IMR-90 (cell line): ENCODE data around the gene TACC2. TPM values are rescaled to one million over a fixed set of nuclear protein-coding genes. Genes with fewer than 3 reads are reported as not detected.

ENCODE experiments used
- ATAC-seq: fragments of 200-7000 bp; cut with Tn5 transposase; 2 replicates; pipeline ENCODE4 v1.9.1; 2020; ENCODE audit warnings: low read depth, mild to moderate bottlenecking, moderate library complexity
- BruUV-seq: library from RNA; stranded (reverse); fragments of 400-500 nt; replicated peaks from 2 replicates; lab custom pipeline; 2021; lab: Mats Ljungman, UMichigan
- CTCF ChIA-PET: fragments of 300-600 bp; formaldehyde crosslinking; extraction: SDS; loops from one replicate; lab custom pipeline; 2021; ENCODE audit warnings: antibody characterized with exemption; lab: Yijun Ruan, JAX
- POLR2A ChIA-PET: fragments of 300-600 bp; sonication (Branson Sonifier 250); formaldehyde crosslinking; loops from one replicate; lab custom pipeline; 2022; ENCODE audit warnings: antibody characterized with exemption; ENCODE audit not compliant: unreplicated experiment; lab: Charles Lee
- DNase-seq: peaks from one replicate; pipeline ENCODE4 v3.0.0; 2013
- H2AFZ ChIP-seq: replicated peaks from 2 replicates; pipeline ENCODE3; 2013; ENCODE audit warnings: low read length, mild to moderate bottlenecking; ENCODE audit not compliant: poor library complexity
- H2AK5ac ChIP-seq: 2 replicates; pipeline ENCODE4 v1.6.1; 2013; ENCODE audit warnings: low read depth, low read length, inconsistent platforms
- H2AK9ac ChIP-seq: replicated peaks from 2 replicates; pipeline ENCODE3; 2013; ENCODE audit warnings: mild to moderate bottlenecking, low read depth, low read length, moderate library complexity; ENCODE audit not compliant: poor library complexity
- H2BK120ac ChIP-seq: 2 replicates; pipeline ENCODE4 v1.6.1; 2013; ENCODE audit warnings: low read depth, low read length, inconsistent platforms
- H2BK15ac ChIP-seq: 3 replicates; pipeline ENCODE4 v1.6.1; 2013; ENCODE audit warnings: low read depth, low read length, inconsistent platforms
- H2BK20ac ChIP-seq: 2 replicates; pipeline ENCODE4 v1.6.1; 2013; ENCODE audit warnings: low read depth, mild to moderate bottlenecking, inconsistent platforms, low read length, moderate library complexity
- H2BK5ac ChIP-seq: 2 replicates; pipeline ENCODE4 v1.6.1; 2013; ENCODE audit warnings: mild to moderate bottlenecking, low read depth, low read length, inconsistent platforms; ENCODE audit not compliant: poor library complexity, severe bottlenecking
- H3K14ac ChIP-seq: replicated peaks from 2 replicates; pipeline ENCODE4 v1.6.1; 2013; ENCODE audit warnings: low read depth, low read length, inconsistent platforms
- H3K18ac ChIP-seq: 2 replicates; pipeline ENCODE4 v1.6.1; 2013; ENCODE audit warnings: low read depth, low read length, control low read depth
- H3K23ac ChIP-seq: 2 replicates; pipeline ENCODE4 v1.6.1; 2013; ENCODE audit warnings: low read depth, low read length, inconsistent platforms
- H3K27ac ChIP-seq: 2 replicates; pipeline ENCODE4 v1.5.1; 2013; ENCODE audit warnings: mild to moderate bottlenecking, control low read depth, low read length; ENCODE audit not compliant: insufficient read depth
- H3K27me3 ChIP-seq: 2 replicates; pipeline ENCODE4 v1.6.1; 2013; ENCODE audit warnings: low read length; ENCODE audit not compliant: control insufficient read depth, insufficient read depth
- H3K36me3 ChIP-seq: 2 replicates; pipeline ENCODE4 v1.6.1; 2013; ENCODE audit warnings: low read length, mixed read lengths; ENCODE audit not compliant: control insufficient read depth, insufficient read depth
- H3K4ac ChIP-seq: 2 replicates; pipeline ENCODE4 v1.6.1; 2013; ENCODE audit warnings: low read depth, low read length, inconsistent platforms
- H3K4me1 ChIP-seq: 2 replicates; pipeline ENCODE4 v1.6.1; 2013; ENCODE audit warnings: low read length, mixed read lengths; ENCODE audit not compliant: control insufficient read depth, insufficient read depth
- H3K4me2 ChIP-seq: 2 replicates; pipeline ENCODE4 v1.6.1; 2013; ENCODE audit warnings: low read depth, mild to moderate bottlenecking, control low read depth, low read length, moderate library complexity
- H3K4me3 ChIP-seq: 2 replicates; pipeline ENCODE4 v1.5.1; 2013; ENCODE audit warnings: low read depth, mild to moderate bottlenecking, control low read depth, low read length, moderate library complexity; ENCODE audit not compliant: insufficient read depth
- H3K56ac ChIP-seq: 2 replicates; pipeline ENCODE4 v1.6.1; 2013; ENCODE audit warnings: low read length, inconsistent platforms; ENCODE audit not compliant: insufficient read depth; ENCODE audit errors: extremely low read depth
- H3K79me1 ChIP-seq, 2 experiments: 2 replicates each; pipeline ENCODE4 v1.6.1; 2013; ENCODE audit warnings: low read length in 2 of 2, inconsistent platforms in 1 of 2, low read depth in 1 of 2
- H3K9ac ChIP-seq: 2 replicates; pipeline ENCODE4 v1.6.1; 2013; ENCODE audit warnings: low read depth, low read length, control low read depth
- H3K9me1 ChIP-seq: 2 replicates; pipeline ENCODE4 v1.6.1; 2013; ENCODE audit warnings: low read length, inconsistent platforms; ENCODE audit not compliant: insufficient read depth
- H3K9me3 ChIP-seq: 2 replicates; pipeline ENCODE4 v1.6.1; 2013; ENCODE audit warnings: low read length; ENCODE audit not compliant: control insufficient read depth, insufficient read depth
- H4K20me1 ChIP-seq: 2 replicates; pipeline ENCODE4 v1.6.1; 2013; ENCODE audit warnings: low read length, inconsistent platforms; ENCODE audit not compliant: insufficient read depth
- H4K5ac ChIP-seq: 2 replicates; pipeline ENCODE4 v1.6.1; 2013; ENCODE audit warnings: mild to moderate bottlenecking, low read depth, low read length, control low read depth
- H4K8ac ChIP-seq, 2 experiments: 2 replicates each; pipeline ENCODE4 v1.6.1; 2013; ENCODE audit warnings: low read depth in 2 of 2, low read length in 2 of 2, control low read depth in 1 of 2, inconsistent platforms in 1 of 2
- H4K91ac ChIP-seq: 2 replicates; pipeline ENCODE4 v1.6.1; 2013; ENCODE audit warnings: low read depth, low read length, inconsistent platforms; ENCODE audit not compliant: insufficient read depth
- BHLHE40 ChIP-seq: fragments of 150-350 bp; IDR thresholded peaks from 2 replicates; pipeline ENCODE4 v1.6.1; 2016; ENCODE audit warnings: mild to moderate bottlenecking, low read depth, low read length
- CHD1 ChIP-seq: IDR thresholded peaks from 2 replicates; pipeline ENCODE4 v1.6.1; 2012; ENCODE audit warnings: low read depth, low read length, improper control_type of control experiment
- WGBS, 2 experiments: methylation state at CpG; one replicate each; pipeline versions ENCODE4 v1.1.5 to v1.1.7; 2013; ENCODE audit warnings: missing lambda C conversion rate in 2 of 2; ENCODE audit not compliant: insufficient read length in 1 of 2; ENCODE audit errors: extremely low coverage in 2 of 2; 5-methylcytosine and 5-hydroxymethylcytosine counted together
- dilution Hi-C: fragments of 300-500 bp; cut with HindIII; formaldehyde crosslinking; loops from one replicate; pipeline ENCODE4 v1.14.3; 2018; ENCODE audit warnings: low sequenced_read_pairs; ENCODE audit not compliant: unreplicated experiment
- in situ Hi-C: fragments of 300-500 bp; cut with MboI; formaldehyde crosslinking; loops from 3 replicates; pipeline ENCODE4 v1.14.3; 2019; ENCODE audit warnings: low sequenced_read_pairs, inconsistent platforms, mixed read lengths
- intact Hi-C: fragments of 100-400 bp; cut with micrococcal nuclease; formaldehyde crosslinking; loops from 2 replicates; pipeline ENCODE4 v1.10.0; 2022
- polyA plus RNA-seq, 3 experiments: library from polyadenylated mRNA; depleted of rRNA; stranded (reverse); fragments of >200 nt; gene quantifications; 2 replicates each; pipeline ENCODE4 v1.2.3, GENCODE V29; 2012; ENCODE audit warnings: low replicate concordance in 1 of 3
- total RNA-seq: library from RNA; depleted of rRNA; stranded (reverse); fragments of >200 nt; gene quantifications from 2 replicates; pipeline ENCODE4 v1.2.3, GENCODE V29; 2012

TACC2 gene
- total and polyA plus RNA-seq, 2 of the 4 experiments (the other 2 are of a cell fraction), result 2.9 to 15.4 TPM

GRCh38 chr10:122113945-122114747 is 125.2 kb downstream of the TACC2 start:
- H4K91ac ChIP-seq, result 0 out of 2 replicates have a peak overlapping the region, but pooled peaks have one; percentile 43
- intact Hi-C loops (loop anchor here (2.0 kb wide), 3 partner anchors 27 to 1171 kb away; no protein-coding TSS in a partner anchor), dilution Hi-C loops (no loop called here), in situ Hi-C loops (no loop called here)
- WGBS, 2 experiments, result 33% methylated on average over 3 of the region's 18 CpGs; no CpG with 5 or more reads in 1 of the 2 experiments
- ChIA-PET POLR2A (no interaction called here), CTCF (interaction anchor here (1.4 kb wide), 1 partner anchor 28 kb away, joined by 3 read pairs; no protein-coding TSS in a partner anchor)
- peak overlapping the region; percentile 96 for H3K23ac ChIP-seq
- BruUV-seq, result no TSS peak
- peak overlapping the region; percentile 81 for H2BK120ac ChIP-seq
- DNase-seq, result peak; percentile 34
- peak overlapping the region; percentile 35 for H2BK5ac ChIP-seq
- no peak overlapping the region; the same call in 1 of the 2 replicates for H2BK20ac ChIP-seq
- H3K79me1 ChIP-seq, result peaks cover 25 to 50% of the 10 kb centered on the region in 2 experiments
- H3K9me3 ChIP-seq, result no peaks in the 10 kb centered on the region
- H3K4ac ChIP-seq, result peak overlapping the region; percentile 85
- peak overlapping the region; percentile 45 to 66; a peak in 3 of 4 replicates for H4K8ac ChIP-seq
- peak overlapping the region; percentile 42 for H3K18ac ChIP-seq
- TF ChIP-seq BHLHE40 (peak; percentile 30; the same call in 1 of the 2 replicates), CHD1 (no peak)
- H3K4me3 ChIP-seq, result peak overlapping the region; percentile 70
- peak overlapping the region; percentile 47; the same call in 1 of the 2 replicates for H2AK5ac ChIP-seq
- H3K9ac ChIP-seq, result peak overlapping the region; percentile 77
- H3K9me1 ChIP-seq, result peaks cover 19% of the 10 kb centered on the region
- H4K5ac ChIP-seq, result peak overlapping the region; percentile 22; the same call in 1 of the 2 replicates
- peak overlapping the region; percentile 70 for H3K14ac ChIP-seq
- H2AK9ac ChIP-seq, result peak overlapping the region; percentile 60
- peak overlapping the region; percentile 14; the same call in 1 of the 2 replicates for H3K56ac ChIP-seq
- peak overlapping the region; percentile 91 for H2AFZ ChIP-seq
- H4K20me1 ChIP-seq, result peaks cover 22% of the 10 kb centered on the region; the same call in 1 of the 2 replicates
- no peaks in the 10 kb centered on the region for H3K27me3 ChIP-seq
- no peaks in the 10 kb centered on the region for H3K36me3 ChIP-seq
- peaks cover 10% of the 10 kb centered on the region for H3K4me1 ChIP-seq
- H2BK15ac ChIP-seq, result peak overlapping the region; percentile 26; the same call in 1 of the 3 replicates
- H3K27ac ChIP-seq, result peak overlapping the region; percentile 65
- H3K4me2 ChIP-seq, result peak overlapping the region; percentile 94
- ATAC-seq, result no peak
